Skeletal muscle satellite cell (primary cell): Measurements from ENCODE around the gene FAIM2.

Source experiments
- H3K27me3 ChIP-seq: 2 replicates; pipeline ENCODE4 v1.7.0; 2013; ENCODE audit warnings: low read length; ENCODE audit not compliant: control insufficient read depth, insufficient read depth
- H3K36me3 ChIP-seq: 2 replicates; pipeline ENCODE4 v1.7.0; 2013; ENCODE audit warnings: mild to moderate bottlenecking, control low read depth, low read length; ENCODE audit not compliant: insufficient read depth
- H3K4me1 ChIP-seq: 2 replicates; pipeline ENCODE4 v1.7.0; 2013; ENCODE audit warnings: low read length; ENCODE audit not compliant: control insufficient read depth, insufficient read depth
- H3K4me2 ChIP-seq: 2 replicates; pipeline ENCODE4 v1.7.0; 2013; ENCODE audit warnings: mild to moderate bottlenecking, low read length
- H3K4me3 ChIP-seq: 2 replicates; pipeline ENCODE4 v1.7.0; 2013; ENCODE audit warnings: low read length
- H3K9ac ChIP-seq: 2 replicates; pipeline ENCODE4 v1.7.0; 2013; ENCODE audit warnings: mild to moderate bottlenecking, low read depth, low read length, moderate library complexity
- H3K9me3 ChIP-seq: replicated peaks from 2 replicates; pipeline ENCODE4 v1.7.0; 2013; ENCODE audit warnings: mild to moderate bottlenecking, control low read depth, low read length

Gene FAIM2

DNA sequence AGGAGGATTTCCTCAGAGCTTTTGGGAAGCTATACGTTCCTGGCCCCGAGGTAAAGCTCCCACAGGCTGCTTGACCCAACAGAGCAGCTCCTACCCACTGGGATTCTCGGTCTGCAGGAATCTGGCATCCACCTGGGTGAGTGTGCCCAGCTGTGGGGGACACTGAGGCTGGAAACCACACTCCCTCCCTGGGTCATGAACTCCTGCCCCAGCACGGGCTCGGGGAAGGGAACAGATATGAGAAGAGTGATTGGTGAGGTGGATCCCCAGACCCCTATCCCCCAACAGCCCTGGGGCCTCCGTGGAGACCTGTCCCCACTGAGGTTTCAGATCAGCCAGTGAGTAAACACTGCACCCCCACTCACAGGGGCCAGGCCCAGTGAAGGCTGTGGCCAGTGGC, 3.3 kb downstream of the FAIM2 start:
- peaks cover 45% of the 10 kb centered on the region for H3K27me3 ChIP-seq
- no peak overlapping the region for H3K4me3 ChIP-seq
- H3K9ac ChIP-seq, result no peak overlapping the region
- no peaks in the 10 kb centered on the region for H3K9me3 ChIP-seq
- no peaks in the 10 kb centered on the region for H3K36me3 ChIP-seq
- H3K4me2 ChIP-seq, result no peak overlapping the region
- H3K4me1 ChIP-seq, result peaks cover 7% of the 10 kb centered on the region

GRCh38 chr12:49899921-49900320, 3.8 kb downstream of the FAIM2 start:
- Histone ChIP-seq H3K36me3 (no peaks in the 10 kb centered on the region), H3K27me3 (peaks cover 45% of the 10 kb centered on the region), H3K4me3 (no peak overlapping the region), H3K9me3 (no peaks in the 10 kb centered on the region), H3K4me2 (no peak overlapping the region), H3K9ac (no peak overlapping the region), H3K4me1 (peaks cover 7% of the 10 kb centered on the region)

DNA sequence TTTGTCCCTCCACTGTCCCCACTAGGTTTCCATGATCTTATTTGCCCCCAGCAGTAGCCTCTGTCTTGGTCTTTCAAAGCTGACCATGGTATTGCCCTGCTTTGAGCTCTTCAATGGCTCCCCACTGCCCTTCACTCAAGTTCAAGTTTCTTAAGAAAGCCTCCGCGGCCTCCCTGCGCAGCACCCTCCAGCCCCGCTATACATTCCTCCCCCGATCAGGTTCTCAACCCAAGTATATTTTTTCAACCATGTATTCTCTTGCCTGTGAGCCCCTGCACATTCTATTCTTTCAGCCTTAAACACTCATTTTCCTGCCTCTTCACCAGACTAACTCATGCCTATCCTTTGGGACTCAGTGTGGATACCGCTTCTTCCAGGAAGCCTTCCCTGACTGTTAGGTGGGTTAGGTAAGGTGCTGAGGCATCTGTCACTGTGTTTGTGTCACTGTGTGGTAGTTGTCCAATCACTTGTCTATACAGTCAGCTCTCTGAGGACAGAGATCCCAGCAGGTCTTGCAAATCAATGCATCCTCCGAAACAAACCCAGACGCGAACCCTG, 4.3 kb downstream of the FAIM2 start:
- H3K27me3 ChIP-seq, result peaks cover 45% of the 10 kb centered on the region

DNA sequence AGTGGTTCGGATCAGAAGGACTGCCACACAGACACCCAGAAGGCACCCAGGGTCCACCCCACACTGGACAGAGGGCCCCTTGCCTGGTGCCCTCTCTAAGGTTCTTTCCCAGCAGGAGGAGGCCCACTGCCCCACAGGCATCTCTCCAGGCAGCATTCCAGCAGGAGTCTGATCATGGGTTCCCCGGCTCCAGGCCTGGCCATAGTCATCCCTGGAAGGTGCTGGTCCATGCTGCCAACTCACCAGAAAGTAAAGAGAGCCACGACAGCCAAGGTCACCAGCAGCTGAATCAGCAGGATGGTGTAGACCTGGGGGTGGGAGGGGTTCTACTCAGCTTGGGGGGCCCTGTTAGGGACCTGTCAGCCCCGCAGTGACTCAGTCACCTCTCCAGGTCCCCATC, 6.4 kb downstream of the FAIM2 start:
- Histone ChIP-seq H3K4me3 (no peak overlapping the region), H3K4me1 (no peaks in the 10 kb centered on the region), H3K36me3 (no peaks in the 10 kb centered on the region), H3K27me3 (peaks cover 62% of the 10 kb centered on the region), H3K9ac (no peak overlapping the region), H3K9me3 (no peaks in the 10 kb centered on the region), H3K4me2 (no peak overlapping the region)

More for the DNA sequence above, 4.3 kb downstream of the FAIM2 start:
- no peak overlapping the region for H3K4me2 ChIP-seq
- H3K4me1 ChIP-seq, result peaks cover 4% of the 10 kb centered on the region
- no peak overlapping the region for H3K4me3 ChIP-seq
- H3K9ac ChIP-seq, result no peak overlapping the region
- H3K36me3 ChIP-seq, result no peaks in the 10 kb centered on the region
- H3K9me3 ChIP-seq, result no peaks in the 10 kb centered on the region

DNA sequence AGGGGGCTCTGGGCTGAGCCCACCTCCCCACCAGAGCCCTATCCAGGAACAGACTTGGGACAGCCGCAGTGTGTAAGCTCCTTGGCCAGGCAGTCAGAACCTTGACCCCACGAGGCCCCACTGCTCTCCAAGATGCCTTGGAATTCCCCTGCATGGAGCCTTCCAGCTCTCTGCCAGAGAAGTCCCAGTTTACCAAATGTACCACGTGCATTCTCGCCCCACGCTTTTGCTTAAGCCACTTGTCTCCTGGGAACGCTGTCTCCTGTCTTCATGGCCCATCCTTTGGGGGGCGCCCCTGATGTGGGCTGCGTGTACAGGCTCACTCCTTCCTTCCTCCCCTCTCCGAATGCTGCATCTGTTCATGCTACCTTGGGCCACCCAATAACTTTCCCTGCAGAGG, 7.9 kb downstream of the FAIM2 start:
- Histone ChIP-seq H3K36me3 (no peaks in the 10 kb centered on the region), H3K9ac (no peak overlapping the region), H3K9me3 (no peaks in the 10 kb centered on the region), H3K27me3 (peaks cover 72% of the 10 kb centered on the region), H3K4me2 (no peak overlapping the region), H3K4me1 (no peaks in the 10 kb centered on the region), H3K4me3 (no peak overlapping the region)

DNA sequence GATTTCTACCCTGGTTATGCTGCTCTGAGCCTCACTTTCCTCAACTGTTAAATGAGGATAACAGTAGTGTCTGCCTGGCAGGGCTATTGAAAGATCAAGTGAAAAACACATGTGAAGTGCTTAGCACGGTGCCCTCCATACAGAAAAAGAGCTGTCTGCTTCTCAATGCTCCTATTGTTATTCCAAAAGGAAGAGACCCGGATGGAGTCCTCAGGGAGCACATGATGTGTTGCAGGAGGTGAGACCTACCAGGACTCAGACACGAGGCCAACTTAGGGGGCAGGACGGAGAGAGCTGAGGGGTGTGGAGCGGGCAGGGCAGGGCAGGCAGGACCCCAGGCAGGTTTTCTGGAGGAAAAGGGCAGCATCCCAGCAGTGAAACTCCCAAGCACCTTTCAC, 8.9 kb downstream of the FAIM2 start:
- peaks cover 73% of the 10 kb centered on the region for H3K27me3 ChIP-seq
- H3K4me1 ChIP-seq, result no peaks in the 10 kb centered on the region
- H3K9me3 ChIP-seq, result no peaks in the 10 kb centered on the region
- H3K9ac ChIP-seq, result no peak overlapping the region
- no peak overlapping the region for H3K4me3 ChIP-seq
- no peaks in the 10 kb centered on the region for H3K36me3 ChIP-seq
- H3K4me2 ChIP-seq, result no peak overlapping the region

DNA sequence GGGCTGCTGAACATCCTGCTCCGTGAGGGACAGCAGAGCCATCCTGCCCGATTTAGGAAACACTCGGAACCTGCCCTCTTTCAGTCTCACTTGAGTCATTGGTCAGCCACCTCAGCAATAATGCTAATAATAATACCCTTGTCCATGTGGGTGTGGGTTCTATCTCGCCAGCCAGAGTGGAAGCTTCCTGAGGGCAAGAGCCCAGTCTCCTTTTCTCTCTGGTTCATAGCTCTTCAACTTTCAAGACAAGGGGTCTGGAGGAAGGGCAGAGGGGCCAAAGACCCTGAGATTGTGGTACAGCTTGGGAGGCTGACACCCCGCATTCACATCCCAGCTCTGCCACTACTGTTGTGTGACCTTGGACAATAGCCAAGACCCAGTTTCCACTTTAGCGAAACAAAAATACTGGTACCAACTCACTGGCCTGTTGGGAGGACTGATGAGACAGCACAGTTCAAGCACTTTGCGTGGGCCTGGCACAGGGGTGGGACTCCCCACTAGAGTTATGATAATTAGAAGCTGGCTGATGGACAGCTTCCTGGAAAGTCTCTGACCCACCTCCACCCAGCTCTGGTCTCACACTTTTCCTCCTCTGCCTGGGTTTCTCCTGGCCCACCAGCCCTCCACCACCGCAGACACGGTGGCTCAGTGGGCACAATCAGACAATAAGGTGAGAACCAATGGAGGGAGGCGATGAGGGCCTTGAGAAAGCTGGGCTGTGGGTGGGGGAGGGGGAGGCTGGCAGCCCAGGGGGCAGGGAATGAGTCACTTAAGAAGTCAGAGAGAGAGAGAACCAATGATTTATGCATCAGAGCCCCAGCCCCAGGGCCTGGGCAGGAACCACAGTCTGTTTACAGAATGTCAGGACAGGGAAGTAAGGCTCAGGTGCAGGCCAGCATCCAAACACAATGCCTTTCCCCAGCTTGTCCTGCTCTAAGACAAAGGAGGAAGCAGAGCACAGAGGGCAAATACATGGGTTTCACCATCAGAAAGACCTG, 9.6 kb downstream of the FAIM2 start:
- no peaks in the 10 kb centered on the region for H3K4me1 ChIP-seq

GRCh38 chr12:49892732-49893317, 10.9 kb downstream of the FAIM2 start:
- Histone ChIP-seq H3K27me3 (peaks cover 57% of the 10 kb centered on the region), H3K4me2 (no peak overlapping the region), H3K4me1 (no peaks in the 10 kb centered on the region), H3K4me3 (no peak overlapping the region), H3K9me3 (no peaks in the 10 kb centered on the region), H3K9ac (no peak overlapping the region), H3K36me3 (no peaks in the 10 kb centered on the region)

More for the DNA sequence above, 9.6 kb downstream of the FAIM2 start:
- H3K36me3 ChIP-seq, result no peaks in the 10 kb centered on the region
- peaks cover 67% of the 10 kb centered on the region for H3K27me3 ChIP-seq
- no peak overlapping the region for H3K4me2 ChIP-seq
- no peaks in the 10 kb centered on the region for H3K9me3 ChIP-seq
- no peak overlapping the region for H3K9ac ChIP-seq
- H3K4me3 ChIP-seq, result no peak overlapping the region

GRCh38 chr12:49892084-49892731, 11.5 kb downstream of the FAIM2 start:
- H3K4me1 ChIP-seq, result no peaks in the 10 kb centered on the region
- no peak overlapping the region for H3K4me2 ChIP-seq
- no peaks in the 10 kb centered on the region for H3K36me3 ChIP-seq
- no peak overlapping the region for H3K9ac ChIP-seq
- H3K4me3 ChIP-seq, result no peak overlapping the region
- peaks cover 56% of the 10 kb centered on the region for H3K27me3 ChIP-seq
- H3K9me3 ChIP-seq, result no peaks in the 10 kb centered on the region

DNA sequence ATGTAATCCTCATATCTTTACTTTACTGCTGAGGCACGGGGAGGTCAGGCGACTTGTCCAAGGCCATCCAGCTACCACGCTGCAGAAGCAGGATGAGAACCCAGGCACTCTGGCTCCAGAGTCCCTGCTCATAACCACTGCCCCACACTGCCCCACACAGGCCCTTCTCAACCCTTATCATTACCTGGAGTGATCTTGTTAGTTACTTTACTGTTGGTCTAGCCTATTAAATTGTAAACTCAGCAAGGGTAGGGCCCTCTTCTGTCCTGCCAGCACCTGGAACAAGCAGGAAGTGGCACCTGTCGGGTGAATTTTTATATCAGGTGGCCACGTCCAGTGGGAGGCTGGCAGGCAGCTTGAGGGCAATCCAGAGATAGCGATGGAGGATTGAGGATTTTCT, 12.2 kb downstream of the FAIM2 start:
- H3K4me3 ChIP-seq, result no peak overlapping the region
- no peak overlapping the region for H3K9ac ChIP-seq
- H3K9me3 ChIP-seq, result no peaks in the 10 kb centered on the region
- peaks cover 57% of the 10 kb centered on the region for H3K27me3 ChIP-seq
- H3K36me3 ChIP-seq, result no peaks in the 10 kb centered on the region
- no peak overlapping the region for H3K4me2 ChIP-seq
- no peaks in the 10 kb centered on the region for H3K4me1 ChIP-seq

DNA sequence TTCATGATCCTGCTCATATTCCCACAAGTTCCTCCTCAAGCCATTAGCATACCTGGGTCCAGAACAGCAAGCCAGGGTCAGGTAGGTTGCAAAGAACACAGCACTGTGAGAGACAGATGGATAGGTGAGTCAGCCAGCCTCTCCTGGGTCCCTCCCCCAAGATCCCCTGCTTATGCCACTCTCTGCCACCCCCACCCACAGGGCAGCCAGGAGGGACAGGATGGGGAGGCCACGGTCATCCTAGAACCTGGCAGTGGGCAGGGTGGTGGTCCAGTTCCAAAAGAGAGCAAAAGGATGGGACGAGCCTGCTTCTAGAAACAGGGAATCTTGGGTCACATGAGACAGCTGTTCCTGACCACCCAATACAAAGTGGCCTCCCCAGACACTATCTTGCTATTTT, 12.7 kb downstream of the FAIM2 start:
- Histone ChIP-seq H3K4me2 (no peak overlapping the region), H3K4me1 (no peaks in the 10 kb centered on the region), H3K4me3 (no peak overlapping the region), H3K27me3 (peaks cover 56% of the 10 kb centered on the region), H3K9ac (no peak overlapping the region), H3K9me3 (no peaks in the 10 kb centered on the region), H3K36me3 (no peaks in the 10 kb centered on the region)
